H9 (cell line): ENCODE data around the gene MTSS2. TPM values are rescaled to one million over a fixed set of nuclear protein-coding genes. Genes with fewer than 3 reads are reported as not detected.

Experiments
- DNase-seq: peaks from one replicate; pipeline ENCODE4 v3.0.0-alpha.2; 2017
- H2AFZ ChIP-seq: one replicate; pipeline ENCODE4 v1.6.1; 2013; ENCODE audit warnings: mild to moderate bottlenecking, low read length, control low read depth, moderate library complexity
- H2AK5ac ChIP-seq: 2 replicates; pipeline ENCODE4 v1.6.1; 2013; ENCODE audit warnings: low read length, control low read depth, mixed read lengths; ENCODE audit not compliant: insufficient read length
- H2BK120ac ChIP-seq: one replicate; pipeline ENCODE4 v1.6.1; 2013; ENCODE audit warnings: low read depth, mild to moderate bottlenecking, low read length, control low read depth, inconsistent platforms; ENCODE audit not compliant: poor library complexity, severe bottlenecking
- H2BK12ac ChIP-seq: 2 replicates; pipeline ENCODE4 v1.6.1; 2013; ENCODE audit warnings: low read length, control low read depth, mixed read lengths, low read depth; ENCODE audit not compliant: insufficient read length
- H2BK15ac ChIP-seq: 2 replicates; pipeline ENCODE4 v1.6.1; 2013; ENCODE audit warnings: low read depth, low read length, control low read depth
- H2BK20ac ChIP-seq: one replicate; pipeline ENCODE4 v1.6.1; 2013; ENCODE audit warnings: low read depth, mild to moderate bottlenecking, low read length, control low read depth, inconsistent platforms; ENCODE audit not compliant: poor library complexity, severe bottlenecking
- H2BK5ac ChIP-seq: 2 replicates; pipeline ENCODE4 v1.6.1; 2013; ENCODE audit warnings: low read length, control low read depth, mixed read lengths; ENCODE audit not compliant: insufficient read length
- H3K14ac ChIP-seq: 2 replicates; pipeline ENCODE4 v1.6.1; 2013; ENCODE audit warnings: low read length, control low read depth; ENCODE audit not compliant: insufficient read depth
- H3K18ac ChIP-seq: 2 replicates; pipeline ENCODE4 v1.6.1; 2013; ENCODE audit warnings: low read depth, mild to moderate bottlenecking, mixed read lengths, low read length, control low read depth; ENCODE audit not compliant: insufficient read length
- H3K23ac ChIP-seq: 2 replicates; pipeline ENCODE4 v1.6.1; 2013; ENCODE audit warnings: low read length, control low read depth, mixed read lengths, low read depth; ENCODE audit not compliant: insufficient read length
- H3K23me2 ChIP-seq: 2 replicates; pipeline ENCODE4 v1.6.1; 2013; ENCODE audit warnings: low read depth, mild to moderate bottlenecking, mixed read lengths, low read length, control low read depth; ENCODE audit not compliant: insufficient read length, poor library complexity, severe bottlenecking
- H3K27ac ChIP-seq: 2 replicates; pipeline ENCODE4 v1.5.1; 2013; ENCODE audit warnings: low read length, control low read depth, mixed read lengths, low read depth; ENCODE audit not compliant: insufficient read length
- H3K27me3 ChIP-seq: 2 replicates; pipeline ENCODE4 v1.6.1; 2013; ENCODE audit warnings: low read length, control low read depth, inconsistent platforms; ENCODE audit not compliant: insufficient read depth
- H3K4ac ChIP-seq: 2 replicates; pipeline ENCODE4 v1.6.1; 2013; ENCODE audit warnings: low read depth, mild to moderate bottlenecking, control low read depth, inconsistent platforms, low read length, moderate library complexity
- H3K4me1 ChIP-seq: 2 replicates; pipeline ENCODE4 v1.6.1; 2013; ENCODE audit warnings: low read length, control low read depth, inconsistent platforms; ENCODE audit not compliant: insufficient read depth
- H3K4me2 ChIP-seq: 2 replicates; pipeline ENCODE4 v1.6.1; 2013; ENCODE audit warnings: low read length, control low read depth, mixed read lengths; ENCODE audit not compliant: insufficient read length, insufficient read depth
- H3K56ac ChIP-seq: 2 replicates; pipeline ENCODE4 v1.6.1; 2013; ENCODE audit warnings: low read depth, mild to moderate bottlenecking, mixed read lengths, low read length, control low read depth; ENCODE audit not compliant: insufficient read length
- H3K79me1 ChIP-seq: 2 replicates; pipeline ENCODE4 v1.6.1; 2013; ENCODE audit warnings: low read depth, mild to moderate bottlenecking, moderate library complexity, low read length, control low read depth, inconsistent platforms; ENCODE audit not compliant: insufficient read depth, poor library complexity, severe bottlenecking
- H3K79me2 ChIP-seq: 2 replicates; pipeline ENCODE4 v1.6.1; 2013; ENCODE audit warnings: low read length, control low read depth, inconsistent platforms; ENCODE audit not compliant: insufficient read depth
- H3K9ac ChIP-seq: 2 replicates; pipeline ENCODE4 v1.6.1; 2013; ENCODE audit warnings: low read length, control low read depth, mixed read lengths; ENCODE audit not compliant: insufficient read length; ENCODE audit errors: extremely low read depth
- H3K9me3 ChIP-seq: one replicate; pipeline ENCODE4 v1.6.1; 2013; ENCODE audit warnings: low read depth, low read length, inconsistent platforms; ENCODE audit not compliant: control insufficient read depth
- H3T11ph ChIP-seq: one replicate; pipeline ENCODE4 v1.6.1; 2013; ENCODE audit warnings: mild to moderate bottlenecking, low read length, control low read depth, inconsistent platforms
- H4K20me1 ChIP-seq: one replicate; pipeline ENCODE4 v1.6.1; 2013; ENCODE audit not compliant: control insufficient read depth, insufficient read length, insufficient read depth
- H4K5ac ChIP-seq: 2 replicates; pipeline ENCODE4 v1.6.1; 2013; ENCODE audit warnings: low read depth, mild to moderate bottlenecking, mixed read lengths, low read length, control low read depth; ENCODE audit not compliant: insufficient read length
- H4K8ac ChIP-seq: replicated peaks from 2 replicates; pipeline ENCODE4 v1.6.1; 2013; ENCODE audit warnings: low read length, control low read depth, mixed read lengths, low read depth; ENCODE audit not compliant: insufficient read length
- H4K91ac ChIP-seq: 2 replicates; pipeline ENCODE4 v1.6.1; 2013; ENCODE audit warnings: low read depth, mild to moderate bottlenecking, moderate library complexity, mixed read lengths, low read length, control low read depth; ENCODE audit not compliant: insufficient read length
- H3K27ac Mint-ChIP-seq, 3 experiments: 2 replicates in 2 of 3; 3 replicates in 1 of 3; pipeline ENCODE4 v1.8.0; 2020 to 2021; ENCODE audit warnings: mixed read lengths in 3 of 3, mild to moderate bottlenecking in 1 of 3, moderate library complexity in 1 of 3
- H3K27me3 Mint-ChIP-seq: 2 replicates; pipeline ENCODE4 v1.8.0; 2021; ENCODE audit warnings: low read depth, mild to moderate bottlenecking, moderate library complexity, mixed read lengths
- H3K36me3 Mint-ChIP-seq, 3 experiments: 2 replicates in 2 of 3; 3 replicates in 1 of 3; pipeline ENCODE4 v1.8.0; 2020 to 2021; ENCODE audit warnings: low read depth in 3 of 3, mixed read lengths in 3 of 3; ENCODE audit not compliant: insufficient read depth in 1 of 3
- H3K4me1 Mint-ChIP-seq, 2 experiments: 2 replicates each; pipeline ENCODE4 v1.8.0; 2020; ENCODE audit warnings: mixed read lengths in 2 of 2
- H3K4me3 Mint-ChIP-seq, 2 experiments: 2 replicates in 1 of 2; 3 replicates in 1 of 2; pipeline ENCODE4 v1.8.0; 2020 to 2021; ENCODE audit warnings: mild to moderate bottlenecking in 2 of 2, mixed read lengths in 2 of 2, moderate library complexity in 1 of 2
- H3K9me3 Mint-ChIP-seq, 2 experiments: 2 replicates in 1 of 2; 3 replicates in 1 of 2; pipeline ENCODE4 v1.8.0; 2020; ENCODE audit warnings: mild to moderate bottlenecking in 2 of 2, mixed read lengths in 2 of 2, moderate library complexity in 1 of 2
- CTCF ChIP-seq: fragments of 200-600 bp; sonication (generic); conservative IDR thresholded peaks from 3 replicates; pipeline ENCODE4 v1.8.0; 2021; ENCODE audit warnings: antibody characterized with exemption, mild to moderate bottlenecking
- WGBS: extraction: QIAGEN DNeasy Blood & Tissue Kit; methylation state at CpG from one replicate; pipeline ENCODE4 v1.1.7; 2013; ENCODE audit warnings: missing lambda C conversion rate, low lambda C conversion rate, mixed read lengths; ENCODE audit not compliant: insufficient read length; ENCODE audit errors: extremely low coverage; 5-methylcytosine and 5-hydroxymethylcytosine counted together
- total RNA-seq: library from RNA; stranded (reverse); gene quantifications from 2 replicates; pipeline ENCODE4 v1.2.1, GENCODE V29; 2021

MTSS2 gene
- total RNA-seq, 1 experiment from 2014 or later, result 41.0 TPM

GRCh38 chr16:70678121-70678897, 7.5 kb downstream of the MTSS2 start:
- Histone ChIP-seq H3T11ph (no peak overlapping the region), H2BK20ac (no peak overlapping the region), H4K8ac (no peak overlapping the region), H3K56ac (no peak overlapping the region), H3K4me1 (no peaks in the 10 kb centered on the region), H3K27ac (no peak overlapping the region), H3K4me2 (no peak overlapping the region), H3K9me3 (no peaks in the 10 kb centered on the region), H2AK5ac (no peak overlapping the region), H4K5ac (no peak overlapping the region), H3K79me1 (no peaks in the 10 kb centered on the region), H2BK12ac (no peak overlapping the region), H2BK120ac (no peak overlapping the region), H3K14ac (no peak overlapping the region), H3K23me2 (no peaks in the 10 kb centered on the region), H3K9ac (no peak overlapping the region), H4K20me1 (no peaks in the 10 kb centered on the region), H2AFZ (no peak overlapping the region), H3K23ac (no peak overlapping the region), H3K18ac (no peak overlapping the region), H3K27me3 (no peaks in the 10 kb centered on the region), H3K4ac (no peak overlapping the region), H2BK15ac (no peak overlapping the region), H4K91ac (no peak overlapping the region), H2BK5ac (no peak overlapping the region), H3K79me2 (no peaks in the 10 kb centered on the region)
- no CpG with 5 or more reads among the region's 22 CpGs for WGBS
- no peak overlapping the region for H3K4me3 Mint-ChIP-seq
- no peak for TF ChIP-seq CTCF
- peak overlapping the region in 2 of 3 experiments; percentile 47 to 61; a peak in 3 of 7 replicates for H3K27ac Mint-ChIP-seq
- no peak for DNase-seq
- no peaks in the 10 kb centered on the region; a peak in 1 of 5 replicates for H3K9me3 Mint-ChIP-seq
- H3K36me3 Mint-ChIP-seq, result peaks cover 4 to 41% (median 31%) of the 10 kb centered on the region in 3 experiments
- peaks cover 4 to 12% of the 10 kb centered on the region in 2 experiments; a peak in 3 of 4 replicates for H3K4me1 Mint-ChIP-seq
- H3K27me3 Mint-ChIP-seq, result no peaks in the 10 kb centered on the region
